Caco-2 (cell line): Measurements from ENCODE around the gene OGDH. TPM values are rescaled to one million over a fixed set of nuclear protein-coding genes. Genes with fewer than 3 reads are reported as not detected.

Experiments
- BruUV-seq: library from RNA; stranded (reverse); fragments of 400-500 nt; replicated peaks from 2 replicates; lab custom pipeline; 2021; lab: Mats Ljungman, UMichigan
- CTCF ChIA-PET: fragments of 300-600 bp; sonication (Branson Sonifier 250); formaldehyde crosslinking; loops from one replicate; lab custom pipeline; 2022; ENCODE audit warnings: antibody characterized with exemption; lab: Charles Lee
- POLR2A ChIA-PET: fragments of 300-600 bp; sonication (Branson Sonifier 250); formaldehyde crosslinking; loops from one replicate; lab custom pipeline; 2022; ENCODE audit warnings: antibody characterized with exemption; lab: Charles Lee
- DNase-seq, 2 experiments: peaks; one replicate each; pipeline versions ENCODE4 v3.0.0 to v3.0.0-alpha.2; 2020 to 2022
- H3K27me3 ChIP-seq: replicated peaks from 2 replicates; pipeline ENCODE4 v1.6.0; 2011; ENCODE audit warnings: low read length; ENCODE audit not compliant: control insufficient read depth, insufficient read depth
- H3K36me3 ChIP-seq: 2 replicates; pipeline ENCODE4 v1.5.1; 2011; ENCODE audit warnings: low read length; ENCODE audit not compliant: control insufficient read depth, insufficient read depth
- H3K4me1 ChIP-seq: fragments of 250-450 bp; sonication (Bioruptor Pico); 2 replicates; pipeline ENCODE4 v1.5.1; 2020; ENCODE audit warnings: mild to moderate bottlenecking
- H3K4me3 ChIP-seq: 2 replicates; pipeline ENCODE4 v1.5.1; 2011; ENCODE audit warnings: low read depth, mild to moderate bottlenecking, control low read depth, low read length
- H3K9me3 ChIP-seq: fragments of 250-450 bp; sonication (Bioruptor Pico); 2 replicates; pipeline ENCODE4 v1.5.1; 2020; ENCODE audit warnings: mild to moderate bottlenecking, moderate library complexity
- H3K27ac Mint-ChIP-seq: one replicate; pipeline ENCODE4 v1.8.0; 2022; ENCODE audit warnings: mixed read lengths; ENCODE audit not compliant: unreplicated experiment
- H3K27me3 Mint-ChIP-seq: one replicate; pipeline ENCODE4 v1.8.0; 2022; ENCODE audit warnings: mixed read lengths; ENCODE audit not compliant: insufficient read depth, unreplicated experiment
- H3K36me3 Mint-ChIP-seq: one replicate; pipeline ENCODE4 v1.8.0; 2022; ENCODE audit warnings: mild to moderate bottlenecking, mixed read lengths; ENCODE audit not compliant: insufficient read depth, unreplicated experiment
- H3K4me1 Mint-ChIP-seq: one replicate; pipeline ENCODE4 v1.8.0; 2022; ENCODE audit warnings: low read depth, mixed read lengths; ENCODE audit not compliant: unreplicated experiment
- H3K4me3 Mint-ChIP-seq: one replicate; pipeline ENCODE4 v1.8.0; 2022; ENCODE audit warnings: mild to moderate bottlenecking, moderate library complexity, mixed read lengths; ENCODE audit not compliant: unreplicated experiment
- H3K9me3 Mint-ChIP-seq: one replicate; pipeline ENCODE4 v1.8.0; 2022; ENCODE audit warnings: mixed read lengths; ENCODE audit not compliant: unreplicated experiment
- CTCF ChIP-seq, 2 experiments: fragments of 200-600 bp in 1 of 2; IDR thresholded peaks; 1 replicate in 1 of 2; 2 replicates in 1 of 2; pipeline versions ENCODE4 v1.5.1 to v1.8.0; 2011 to 2022; ENCODE audit warnings: antibody characterized with exemption in 1 of 2, control low read depth in 1 of 2, inconsistent platforms in 1 of 2, low read depth in 1 of 2, low read length in 1 of 2, mild to moderate bottlenecking in 1 of 2, moderate library complexity in 1 of 2; ENCODE audit not compliant: insufficient read depth in 1 of 2, severe bottlenecking in 1 of 2, unreplicated experiment in 1 of 2
- intact Hi-C: fragments of 100-400 bp; cut with micrococcal nuclease; formaldehyde crosslinking; loops from one replicate; pipeline ENCODE4 v1.10.0; 2022; ENCODE audit not compliant: unreplicated experiment
- total RNA-seq: library from RNA; stranded (reverse); gene quantifications from 2 replicates; pipeline ENCODE4 v1.2.3, GENCODE V29; 2022

Gene OGDH
- total RNA-seq, 1 experiment from 2014 or later, result 62.1 TPM

DNA sequence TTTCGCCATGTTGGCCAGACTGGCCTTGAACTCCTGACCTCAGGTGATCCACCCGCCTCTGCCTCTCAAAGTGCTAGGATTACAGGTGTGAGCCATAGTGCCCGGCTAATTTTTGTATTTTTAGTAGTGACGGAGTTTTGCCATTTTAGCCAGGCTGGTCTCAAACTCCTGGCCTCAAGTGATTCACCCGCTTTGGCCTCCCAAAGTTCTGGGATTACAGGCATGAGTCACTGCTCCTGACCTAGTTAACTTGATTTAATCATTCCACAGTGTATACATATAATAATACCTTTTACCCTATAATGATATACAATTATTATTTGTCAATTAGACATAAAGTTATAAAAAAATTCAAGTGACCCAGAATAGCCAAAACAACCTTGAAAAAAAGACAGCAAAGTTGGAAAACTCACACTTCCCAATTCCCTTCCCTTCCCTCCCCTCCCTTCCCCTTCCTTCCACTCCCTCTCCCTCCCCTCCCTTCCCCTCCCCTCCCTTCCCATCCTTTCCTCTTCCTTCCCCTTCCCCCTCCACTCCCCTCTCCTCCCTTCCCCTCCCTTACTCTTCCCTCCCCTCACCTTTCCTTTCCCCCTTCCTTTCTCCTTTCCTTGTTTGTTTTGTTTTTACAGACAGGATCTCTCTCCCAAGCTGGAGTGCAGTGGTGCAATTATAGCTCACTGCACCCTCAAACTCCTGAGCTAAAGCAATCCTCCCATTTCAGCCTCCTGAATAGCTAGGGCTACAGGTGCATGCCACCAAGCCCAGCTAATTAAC lies 127.5 kb downstream of the OGDH start:
- Histone ChIP-seq H3K9me3 (no peaks in the 10 kb centered on the region), H3K4me1 (no peaks in the 10 kb centered on the region), H3K27me3 (no peaks in the 10 kb centered on the region), H3K36me3 (no peaks in the 10 kb centered on the region), H3K4me3 (no peak overlapping the region)
- H3K27ac Mint-ChIP-seq, result no peak overlapping the region
- ChIA-PET POLR2A (no interaction called here), CTCF (no interaction called here)
- no peak for DNase-seq
- no TSS peak for BruUV-seq
- intact Hi-C loops, result no loop called here
- no peaks in the 10 kb centered on the region for H3K9me3 Mint-ChIP-seq
- H3K4me3 Mint-ChIP-seq, result no peak overlapping the region
- H3K27me3 Mint-ChIP-seq, result no peaks in the 10 kb centered on the region
- H3K4me1 Mint-ChIP-seq, result no peaks in the 10 kb centered on the region
- peaks cover 4% of the 10 kb centered on the region for H3K36me3 Mint-ChIP-seq
- no peak for TF ChIP-seq CTCF (IDR thresholded peaks at IDR 0.05; ENCODE audit: insufficient read depth in 1 of 2, low read depth in 1 of 2, low read length in 1 of 2, severe bottlenecking in 1 of 2, unreplicated experiment in 1 of 2)

GRCh38 chr7:44735403-44736165 lies 129.2 kb downstream of the OGDH start:
- no peaks in the 10 kb centered on the region for H3K27me3 ChIP-seq
- ChIA-PET POLR2A (no interaction called here), CTCF (interaction anchor here (0.6 kb wide), 1 partner anchor 199 kb away, joined by 3 read pairs; no protein-coding TSS in a partner anchor)
- Mint-ChIP-seq H3K27ac (no peak overlapping the region), H3K4me3 (no peak overlapping the region), H3K4me1 (no peaks in the 10 kb centered on the region), H3K9me3 (no peaks in the 10 kb centered on the region), H3K36me3 (peaks cover 4% of the 10 kb centered on the region), H3K27me3 (no peaks in the 10 kb centered on the region)
- no peak overlapping the region for H3K4me3 ChIP-seq
- intact Hi-C loops, result no loop called here
- H3K4me1 ChIP-seq, result no peaks in the 10 kb centered on the region
- no TSS peak for BruUV-seq
- no peak for DNase-seq
- no peaks in the 10 kb centered on the region for H3K9me3 ChIP-seq
- H3K36me3 ChIP-seq, result no peaks in the 10 kb centered on the region
- no peak for TF ChIP-seq CTCF (IDR thresholded peaks at IDR 0.05; ENCODE audit: insufficient read depth in 1 of 2, low read depth in 1 of 2, low read length in 1 of 2, severe bottlenecking in 1 of 2, unreplicated experiment in 1 of 2)

- H3K36me3 ChIP-seq, result no peaks in the 10 kb centered on the region
- no peaks in the 10 kb centered on the region for H3K27me3 ChIP-seq
- ChIA-PET CTCF (no interaction called here), POLR2A (no interaction called here)
- H3K4me3 Mint-ChIP-seq, result no peak overlapping the region
- no peaks in the 10 kb centered on the region for H3K4me1 Mint-ChIP-seq
- no peak for TF ChIP-seq CTCF (IDR thresholded peaks at IDR 0.05; ENCODE audit: insufficient read depth in 1 of 2, low read depth in 1 of 2, low read length in 1 of 2, severe bottlenecking in 1 of 2, unreplicated experiment in 1 of 2)
- intact Hi-C loops, result no loop called here
- H3K9me3 Mint-ChIP-seq, result no peaks in the 10 kb centered on the region
- DNase-seq, result no peak
- no TSS peak for BruUV-seq
- H3K9me3 ChIP-seq, result no peaks in the 10 kb centered on the region
- H3K27ac Mint-ChIP-seq, result no peak overlapping the region
- H3K36me3 Mint-ChIP-seq, result peaks cover 4% of the 10 kb centered on the region
- no peaks in the 10 kb centered on the region for H3K27me3 Mint-ChIP-seq
- peaks cover 6% of the 10 kb centered on the region; the same call in 1 of the 2 replicates for H3K4me1 ChIP-seq
- no peak overlapping the region for H3K4me3 ChIP-seq
These were observed 130.5 kb downstream of the OGDH start for GRCh38 chr7:44736896-44737295.
